ENCODE measurements around the gene ZNF14. TPM values are rescaled to one million over a fixed set of nuclear protein-coding genes. Genes with fewer than 3 reads are reported as not detected.
"Not testable (repeated sequence)": the region's sequence is repeated elsewhere in the genome, so short reads cannot be mapped to it uniquely, and the experiment has no call there.

Gene ZNF14
- total and polyA plus RNA-seq, 2 experiments from 2014 or later = 4.6 to 10.2 TPM

DNA sequence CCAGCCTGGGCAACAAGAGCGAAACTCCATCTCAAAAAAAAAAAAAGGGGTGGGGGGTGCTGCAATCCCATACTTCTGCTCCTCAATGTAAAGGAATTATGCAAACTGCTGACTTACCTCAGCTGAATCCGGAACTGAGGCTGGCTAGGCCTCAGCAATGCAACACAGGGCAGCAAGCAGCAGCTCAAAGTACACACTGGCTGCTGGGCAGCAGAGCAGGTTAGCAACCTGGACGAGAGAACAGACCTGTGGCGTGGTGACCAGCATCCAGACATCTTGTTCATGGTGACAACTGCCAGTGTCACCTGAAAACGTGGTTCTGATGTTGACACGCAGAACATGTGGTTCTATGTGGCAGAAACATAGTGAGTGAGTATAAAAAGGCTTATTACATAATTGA lies 28.1 kb downstream of the ZNF14 start:
- Mint-ChIP-seq H3K4me3 (no peak overlapping the region), H3K9me3 (peaks cover 80% of the 10 kb centered on the region), H3K27me3 (ENCODE audit: insufficient read depth, low read depth, poor library complexity) (peaks cover 4% of the 10 kb centered on the region), H3K4me1 (no peaks in the 10 kb centered on the region), H3K27ac (no peak overlapping the region), H3K36me3 (ENCODE audit: low read depth) (peaks cover 71% of the 10 kb centered on the region)
- H3F3A ChIP-seq (replicated peaks; ENCODE audit: low read depth) = no peaks in the 10 kb centered on the region
- no peaks in the 10 kb centered on the region; the same call in 1 of the 2 replicates for H3K9me2 ChIP-seq (ENCODE audit: insufficient read depth)
- DNase-seq (ENCODE audit: low spot score) (no peak), ATAC-seq (no peak)
- no peaks in the 10 kb centered on the region for H3K79me2 ChIP-seq (replicated peaks; ENCODE audit: insufficient read depth)
- H2AFZ ChIP-seq = no peak overlapping the region
- no peak overlapping the region for H3K27ac ChIP-seq (ENCODE audit: low read depth)
- no peak overlapping the region for H3K4me2 ChIP-seq
- TF ChIP-seq ZNF114 (CRISPR knock-in tag; IDR thresholded peaks at IDR 0.05) (no peak), POLR2AphosphoS5 (IDR thresholded peaks at IDR 0.05; ENCODE audit: low read depth) (no peak), EZH2phosphoT487 (IDR thresholded peaks at IDR 0.05; ENCODE audit: unreplicated experiment) (no peak), JUNB (IDR thresholded peaks at IDR 0.05; ENCODE audit: unreplicated experiment) (no peak), EZH2 (IDR thresholded peaks at IDR 0.05; ENCODE audit: low read depth, unreplicated experiment) (no peak), ZNF331 (CRISPR knock-in tag; IDR thresholded peaks at IDR 0.05; ENCODE audit: low read depth) (no peak), NANOG (IDR thresholded peaks at IDR 0.05; ENCODE audit: borderline replicate concordance) (no peak)
- TF ChIP-seq, protein P1, sequence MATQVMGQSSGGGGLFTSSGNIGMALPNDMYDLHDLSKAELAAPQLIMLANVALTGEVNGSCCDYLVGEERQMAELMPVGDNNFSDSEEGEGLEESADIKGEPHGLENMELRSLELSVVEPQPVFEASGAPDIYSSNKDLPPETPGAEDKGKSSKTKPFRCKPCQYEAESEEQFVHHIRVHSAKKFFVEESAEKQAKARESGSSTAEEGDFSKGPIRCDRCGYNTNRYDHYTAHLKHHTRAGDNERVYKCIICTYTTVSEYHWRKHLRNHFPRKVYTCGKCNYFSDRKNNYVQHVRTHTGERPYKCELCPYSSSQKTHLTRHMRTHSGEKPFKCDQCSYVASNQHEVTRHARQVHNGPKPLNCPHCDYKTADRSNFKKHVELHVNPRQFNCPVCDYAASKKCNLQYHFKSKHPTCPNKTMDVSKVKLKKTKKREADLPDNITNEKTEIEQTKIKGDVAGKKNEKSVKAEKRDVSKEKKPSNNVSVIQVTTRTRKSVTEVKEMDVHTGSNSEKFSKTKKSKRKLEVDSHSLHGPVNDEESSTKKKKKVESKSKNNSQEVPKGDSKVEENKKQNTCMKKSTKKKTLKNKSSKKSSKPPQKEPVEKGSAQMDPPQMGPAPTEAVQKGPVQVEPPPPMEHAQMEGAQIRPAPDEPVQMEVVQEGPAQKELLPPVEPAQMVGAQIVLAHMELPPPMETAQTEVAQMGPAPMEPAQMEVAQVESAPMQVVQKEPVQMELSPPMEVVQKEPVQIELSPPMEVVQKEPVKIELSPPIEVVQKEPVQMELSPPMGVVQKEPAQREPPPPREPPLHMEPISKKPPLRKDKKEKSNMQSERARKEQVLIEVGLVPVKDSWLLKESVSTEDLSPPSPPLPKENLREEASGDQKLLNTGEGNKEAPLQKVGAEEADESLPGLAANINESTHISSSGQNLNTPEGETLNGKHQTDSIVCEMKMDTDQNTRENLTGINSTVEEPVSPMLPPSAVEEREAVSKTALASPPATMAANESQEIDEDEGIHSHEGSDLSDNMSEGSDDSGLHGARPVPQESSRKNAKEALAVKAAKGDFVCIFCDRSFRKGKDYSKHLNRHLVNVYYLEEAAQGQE (IDR thresholded peaks at IDR 0.05; ENCODE audit: unreplicated experiment) = no peak
- TF ChIP-seq, protein P2, sequence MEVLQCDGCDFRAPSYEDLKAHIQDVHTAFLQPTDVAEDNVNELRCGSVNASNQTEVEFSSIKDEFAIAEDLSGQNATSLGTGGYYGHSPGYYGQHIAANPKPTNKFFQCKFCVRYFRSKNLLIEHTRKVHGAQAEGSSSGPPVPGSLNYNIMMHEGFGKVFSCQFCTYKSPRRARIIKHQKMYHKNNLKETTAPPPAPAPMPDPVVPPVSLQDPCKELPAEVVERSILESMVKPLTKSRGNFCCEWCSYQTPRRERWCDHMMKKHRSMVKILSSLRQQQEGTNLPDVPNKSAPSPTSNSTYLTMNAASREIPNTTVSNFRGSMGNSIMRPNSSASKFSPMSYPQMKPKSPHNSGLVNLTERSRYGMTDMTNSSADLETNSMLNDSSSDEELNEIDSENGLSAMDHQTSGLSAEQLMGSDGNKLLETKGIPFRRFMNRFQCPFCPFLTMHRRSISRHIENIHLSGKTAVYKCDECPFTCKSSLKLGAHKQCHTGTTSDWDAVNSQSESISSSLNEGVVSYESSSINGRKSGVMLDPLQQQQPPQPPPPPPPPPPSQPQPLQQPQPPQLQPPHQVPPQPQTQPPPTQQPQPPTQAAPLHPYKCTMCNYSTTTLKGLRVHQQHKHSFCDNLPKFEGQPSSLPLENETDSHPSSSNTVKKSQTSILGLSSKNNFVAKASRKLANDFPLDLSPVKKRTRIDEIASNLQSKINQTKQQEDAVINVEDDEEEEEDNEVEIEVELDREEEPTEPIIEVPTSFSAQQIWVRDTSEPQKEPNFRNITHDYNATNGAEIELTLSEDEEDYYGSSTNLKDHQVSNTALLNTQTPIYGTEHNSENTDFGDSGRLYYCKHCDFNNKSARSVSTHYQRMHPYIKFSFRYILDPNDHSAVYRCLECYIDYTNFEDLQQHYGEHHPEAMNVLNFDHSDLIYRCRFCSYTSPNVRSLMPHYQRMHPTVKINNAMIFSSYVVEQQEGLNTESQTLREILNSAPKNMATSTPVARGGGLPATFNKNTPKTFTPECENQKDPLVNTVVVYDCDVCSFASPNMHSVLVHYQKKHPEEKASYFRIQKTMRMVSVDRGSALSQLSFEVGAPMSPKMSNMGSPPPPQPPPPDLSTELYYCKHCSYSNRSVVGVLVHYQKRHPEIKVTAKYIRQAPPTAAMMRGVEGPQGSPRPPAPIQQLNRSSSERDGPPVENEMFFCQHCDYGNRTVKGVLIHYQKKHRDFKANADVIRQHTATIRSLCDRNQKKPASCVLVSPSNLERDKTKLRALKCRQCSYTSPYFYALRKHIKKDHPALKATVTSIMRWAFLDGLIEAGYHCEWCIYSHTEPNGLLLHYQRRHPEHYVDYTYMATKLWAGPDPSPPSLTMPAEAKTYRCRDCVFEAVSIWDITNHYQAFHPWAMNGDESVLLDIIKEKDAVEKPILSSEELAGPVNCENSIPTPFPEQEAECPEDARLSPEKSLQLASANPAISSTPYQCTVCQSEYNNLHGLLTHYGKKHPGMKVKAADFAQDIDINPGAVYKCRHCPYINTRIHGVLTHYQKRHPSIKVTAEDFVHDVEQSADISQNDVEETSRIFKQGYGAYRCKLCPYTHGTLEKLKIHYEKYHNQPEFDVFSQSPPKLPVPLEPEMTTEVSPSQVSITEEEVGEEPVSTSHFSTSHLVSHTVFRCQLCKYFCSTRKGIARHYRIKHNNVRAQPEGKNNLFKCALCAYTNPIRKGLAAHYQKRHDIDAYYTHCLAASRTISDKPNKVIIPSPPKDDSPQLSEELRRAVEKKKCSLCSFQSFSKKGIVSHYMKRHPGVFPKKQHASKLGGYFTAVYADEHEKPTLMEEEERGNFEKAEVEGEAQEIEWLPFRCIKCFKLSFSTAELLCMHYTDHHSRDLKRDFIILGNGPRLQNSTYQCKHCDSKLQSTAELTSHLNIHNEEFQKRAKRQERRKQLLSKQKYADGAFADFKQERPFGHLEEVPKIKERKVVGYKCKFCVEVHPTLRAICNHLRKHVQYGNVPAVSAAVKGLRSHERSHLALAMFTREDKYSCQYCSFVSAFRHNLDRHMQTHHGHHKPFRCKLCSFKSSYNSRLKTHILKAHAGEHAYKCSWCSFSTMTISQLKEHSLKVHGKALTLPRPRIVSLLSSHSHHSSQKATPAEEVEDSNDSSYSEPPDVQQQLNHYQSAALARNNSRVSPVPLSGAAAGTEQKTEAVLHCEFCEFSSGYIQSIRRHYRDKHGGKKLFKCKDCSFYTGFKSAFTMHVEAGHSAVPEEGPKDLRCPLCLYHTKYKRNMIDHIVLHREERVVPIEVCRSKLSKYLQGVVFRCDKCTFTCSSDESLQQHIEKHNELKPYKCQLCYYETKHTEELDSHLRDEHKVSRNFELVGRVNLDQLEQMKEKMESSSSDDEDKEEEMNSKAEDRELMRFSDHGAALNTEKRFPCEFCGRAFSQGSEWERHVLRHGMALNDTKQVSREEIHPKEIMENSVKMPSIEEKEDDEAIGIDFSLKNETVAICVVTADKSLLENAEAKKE (CRISPR knock-in tag; IDR thresholded peaks at IDR 0.05) = no peak
- H3K4me1 ChIP-seq (ENCODE audit: insufficient read depth) = no peaks in the 10 kb centered on the region
- H3K27me3 ChIP-seq (ENCODE audit: insufficient read depth) = no peaks in the 10 kb centered on the region
- peaks cover 9% of the 10 kb centered on the region for H3K36me3 ChIP-seq (ENCODE audit: insufficient read depth)
- H4K20me1 ChIP-seq (replicated peaks; ENCODE audit: insufficient read depth) = no peaks in the 10 kb centered on the region
- H3K4me3 ChIP-seq = no peak overlapping the region

DNA sequence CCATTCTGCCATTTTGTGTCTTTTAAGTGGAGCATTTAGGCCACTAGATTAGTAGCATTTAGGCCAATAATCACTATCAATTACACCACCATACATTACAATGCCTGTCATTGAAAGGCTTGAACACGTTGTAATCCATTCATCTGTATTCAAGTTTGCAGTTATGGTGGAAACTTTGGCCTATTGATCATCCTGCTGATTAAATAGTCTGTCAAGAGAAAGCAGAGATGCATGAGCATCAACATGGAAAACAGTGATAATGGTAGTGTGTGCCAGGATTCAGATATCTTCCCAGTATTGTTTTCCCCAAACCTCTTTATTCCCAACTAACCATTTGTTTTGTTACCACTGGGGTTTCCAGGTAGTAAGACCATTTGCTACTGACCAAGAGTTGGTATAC lies 32.4 kb downstream of the ZNF14 start:
- H3F3A ChIP-seq (replicated peaks; ENCODE audit: low read depth); ATAC-seq; H3K4me1 Mint-ChIP-seq; H3K27me3 Mint-ChIP-seq (ENCODE audit: insufficient read depth, low read depth, poor library complexity); H3K4me3 Mint-ChIP-seq; H3K27me3 ChIP-seq (ENCODE audit: insufficient read depth); H3K4me2 ChIP-seq; H3K4me3 ChIP-seq; H3K79me2 ChIP-seq (replicated peaks; ENCODE audit: insufficient read depth); H3K27ac Mint-ChIP-seq; H3K36me3 ChIP-seq (ENCODE audit: insufficient read depth); H3K27ac ChIP-seq (ENCODE audit: low read depth); H2AFZ ChIP-seq; H3K4me1 ChIP-seq (ENCODE audit: insufficient read depth); H4K20me1 ChIP-seq (replicated peaks; ENCODE audit: insufficient read depth); DNase-seq (ENCODE audit: low spot score); H3K9me2 ChIP-seq (ENCODE audit: insufficient read depth): not testable (repeated sequence)
- peaks cover 34% of the 10 kb centered on the region for H3K36me3 Mint-ChIP-seq (ENCODE audit: low read depth)
- peaks cover 37% of the 10 kb centered on the region for H3K9me3 Mint-ChIP-seq

Data from GM23338 (cell line).